GM12801 (cell line): ENCODE data around the gene TFIP11.

Experiments
- CTCF ChIP-seq: IDR thresholded peaks from one replicate; pipeline ENCODE4 v1.5.1; 2011; ENCODE audit warnings: control low read depth; ENCODE audit not compliant: insufficient read length; ENCODE audit errors: extremely low read depth

TFIP11 gene

GRCh38 chr22:26502688-26503561, 9.3 kb downstream of the TFIP11 start:
- no peak for TF ChIP-seq CTCF

GRCh38 chr22:26501996-26502395, 10.3 kb downstream of the TFIP11 start:
- no peak for TF ChIP-seq CTCF

- no peak for TF ChIP-seq CTCF
These were observed 13.0 kb downstream of the TFIP11 start for GRCh38 chr22:26499188-26499703.

- no peak for TF ChIP-seq CTCF
These were observed 15.8 kb downstream of the TFIP11 start for GRCh38 chr22:26496456-26496855.

GRCh38 chr22:26494506-26494905, 17.8 kb downstream of the TFIP11 start:
- no peak for TF ChIP-seq CTCF

- TF ChIP-seq CTCF = no peak
These were observed 20.1 kb downstream of the TFIP11 start for GRCh38 chr22:26492220-26492619.

GRCh38 chr22:26489447-26490036, 22.7 kb downstream of the TFIP11 start:
- TF ChIP-seq CTCF = no peak
